ENCODE measurements around the gene HM13. TPM values are rescaled to one million over a fixed set of nuclear protein-coding genes. Genes with fewer than 3 reads are reported as not detected.

HM13 gene
- total and polyA plus RNA-seq, 2 of the 13 experiments (the other 11 are each of a cell fraction or from before 2014, with no cell fraction given): 118 to 243 TPM

GRCh38 chr20:31569163-31570020 lies 55.1 kb downstream of the HM13 start (continued):
- TF ChIP-seq ZNF512B (CRISPR knock-in tag; IDR thresholded peaks at IDR 0.05; ENCODE audit: borderline replicate concordance) (no peak), ZNF605 (CRISPR knock-in tag; IDR thresholded peaks at IDR 0.05) (peak; percentile 88), GFI1 (CRISPR knock-in tag; IDR thresholded peaks at IDR 0.05; ENCODE audit: borderline replicate concordance) (0 out of 2 replicates have a peak, but pooled peaks have one; percentile 12), ZNF800 (CRISPR knock-in tag; IDR thresholded peaks at IDR 0.05) (peak; percentile 70; the same call in 1 of the 2 replicates), NPAS2 (CRISPR knock-in tag; IDR thresholded peaks at IDR 0.05; ENCODE audit: borderline replicate concordance) (no peak), TBX3 (IDR thresholded peaks at IDR 0.05; ENCODE audit: borderline replicate concordance) (no peak), SRY (CRISPR knock-in tag; IDR thresholded peaks at IDR 0.05) (no peak), NR2C2 (CRISPR knock-in tag; IDR thresholded peaks at IDR 0.05; ENCODE audit: borderline replicate concordance) (no peak), ZNF136 (CRISPR knock-in tag; IDR thresholded peaks at IDR 0.05; ENCODE audit: low read depth) (0 out of 2 replicates have a peak, but pooled peaks have one; percentile 10), REL (CRISPR knock-in tag; conservative IDR thresholded peaks at IDR 0.05) (no peak), ZNF337 (CRISPR knock-in tag; IDR thresholded peaks at IDR 0.05; ENCODE audit: borderline replicate concordance, low read depth) (no peak), EEA1 (CRISPR knock-in tag; IDR thresholded peaks at IDR 0.05; ENCODE audit: borderline replicate concordance) (no peak), XRCC5 (optimal IDR thresholded peaks at IDR 0.05; ENCODE audit: low read length) (peak; percentile 77), ZSCAN30 (CRISPR knock-in tag; IDR thresholded peaks at IDR 0.05) (peak; percentile 74; the same call in 1 of the 2 replicates), HMGXB4 (CRISPR knock-in tag; IDR thresholded peaks at IDR 0.05; ENCODE audit: borderline replicate concordance in 1 of 2, low read depth in 1 of 2) (peak; percentile 71 to 87; a peak in 3 of 4 replicates), PAF1 (CRISPR knock-in tag; IDR thresholded peaks at IDR 0.05) (peak; percentile 86; the same call in 1 of the 2 replicates), ZNF678 (CRISPR knock-in tag; IDR thresholded peaks at IDR 0.05) (peak; percentile 71; the same call in 1 of the 2 replicates), RFXAP (CRISPR knock-in tag; IDR thresholded peaks at IDR 0.05; ENCODE audit: borderline replicate concordance) (peak; percentile 72; the same call in 1 of the 2 replicates), KDM2A (CRISPR knock-in tag; IDR thresholded peaks at IDR 0.05; ENCODE audit: borderline replicate concordance, low read depth) (peak; percentile 40; the same call in 1 of the 2 replicates), NFE2L1 (CRISPR knock-in tag; IDR thresholded peaks at IDR 0.05; ENCODE audit: borderline replicate concordance) (no peak), ELF1 (CRISPR knock-in tag; IDR thresholded peaks at IDR 0.05) (peak; percentile 43; the same call in 1 of the 2 replicates)

Data from HepG2 (cell line).